Mammary epithelial cell (primary cell): Measurements from ENCODE around the gene ANKDD1B.

ENCODE experiments used
- CTCF ChIP-seq, 2 donors: IDR thresholded peaks in 1 of 2; conservative IDR thresholded peaks in 1 of 2; 2 replicates each; pipeline ENCODE4 v1.5.1; 2011 to 2012; ENCODE audit warnings: inconsistent platforms in 2 of 2, low read length in 2 of 2, mild to moderate bottlenecking in 2 of 2, control low read depth in 1 of 2, low read depth in 1 of 2; ENCODE audit not compliant: insufficient read depth in 1 of 2; ENCODE audit errors: extremely low read depth in 1 of 2
- EZH2 ChIP-seq: IDR thresholded peaks from 2 replicates; pipeline ENCODE4 v1.6.1; 2012; ENCODE audit warnings: low read length, inconsistent platforms, borderline replicate concordance

GRCh38 chr5:75670577-75670976, 59.3 kb downstream of the ANKDD1B start:
- TF ChIP-seq CTCF (conservative IDR thresholded peaks at IDR 0.05 in 1 of 2, IDR thresholded peaks at IDR 0.05 in 1 of 2; ENCODE audit: extremely low read depth in 1 of 2, insufficient read depth in 1 of 2, low read depth in 1 of 2, low read length in 2 of 2): no peak
- no peak for TF ChIP-seq EZH2
